ENCODE measurements around the gene CASR.

Gene CASR

DNA sequence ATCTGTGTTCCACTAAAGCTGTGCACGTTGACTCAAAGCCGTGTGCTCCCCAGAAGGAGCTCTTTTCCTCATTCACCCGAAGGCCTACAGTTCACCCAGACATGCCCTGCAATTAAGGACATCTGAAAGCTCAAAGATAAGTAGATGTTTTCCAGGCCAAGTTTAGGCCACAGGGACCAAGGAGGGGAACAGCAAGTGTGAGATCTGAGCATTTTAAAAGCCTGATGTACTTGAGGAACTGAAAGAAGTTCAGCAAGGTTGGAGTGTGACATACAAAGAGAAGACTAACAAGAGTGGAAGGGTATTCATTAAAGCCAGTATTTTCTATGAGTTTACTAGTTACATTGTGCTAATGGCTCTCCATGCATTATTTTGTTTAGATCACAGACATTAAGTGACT, 68.0 kb downstream of the CASR start:
- Histone ChIP-seq H2AFZ (ENCODE audit: low read depth, low read length) (no peak overlapping the region), H3K27me3 (ENCODE audit: insufficient read depth, low read length) (peaks cover 8% of the 10 kb centered on the region), H3K4me1 (ENCODE audit: insufficient read depth, low read length) (no peaks in the 10 kb centered on the region), H3K9me3 (ENCODE audit: low read length) (no peaks in the 10 kb centered on the region), H3K36me3 (ENCODE audit: insufficient read depth, low read length) (no peaks in the 10 kb centered on the region), H3K4me3 (ENCODE audit: low read length) (no peak overlapping the region)

DNA sequence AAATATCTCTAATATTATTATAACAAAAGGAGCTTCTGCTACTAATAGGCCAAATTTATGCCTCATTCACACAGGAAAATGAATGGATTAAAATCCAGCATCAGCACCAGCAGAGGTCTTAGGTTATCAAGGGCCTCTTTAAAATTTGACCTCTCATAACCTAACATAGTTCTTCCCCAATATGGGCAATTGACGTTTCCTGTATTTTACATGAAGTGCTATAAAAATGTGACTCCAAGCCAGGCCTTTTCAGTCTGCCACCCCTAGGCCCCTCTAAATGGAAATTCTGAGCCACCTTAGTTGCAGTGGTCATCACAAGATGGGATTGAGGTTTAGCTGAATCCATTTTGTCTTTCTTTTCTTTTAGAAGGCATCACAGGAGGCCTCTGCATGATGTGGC, 70.1 kb downstream of the CASR start:
- Histone ChIP-seq H2AFZ (ENCODE audit: low read depth, low read length) (no peak overlapping the region), H3K4me1 (ENCODE audit: insufficient read depth, low read length) (peaks cover under 1% of the 10 kb centered on the region), H3K36me3 (ENCODE audit: insufficient read depth, low read length) (no peaks in the 10 kb centered on the region), H3K4me3 (ENCODE audit: low read length) (no peak overlapping the region), H3K9me3 (ENCODE audit: low read length) (no peaks in the 10 kb centered on the region), H3K27me3 (ENCODE audit: insufficient read depth, low read length) (peaks cover 8% of the 10 kb centered on the region)

GRCh38 chr3:122255757-122256439, 72.4 kb downstream of the CASR start:
- Histone ChIP-seq H2AFZ (ENCODE audit: low read depth, low read length) (no peak overlapping the region), H3K9me3 (ENCODE audit: low read length) (no peaks in the 10 kb centered on the region), H3K4me1 (ENCODE audit: insufficient read depth, low read length) (peaks cover 7% of the 10 kb centered on the region), H3K4me3 (ENCODE audit: low read length) (no peak overlapping the region), H3K27me3 (ENCODE audit: insufficient read depth, low read length) (peaks cover 5% of the 10 kb centered on the region), H3K36me3 (ENCODE audit: insufficient read depth, low read length) (no peaks in the 10 kb centered on the region)

- Histone ChIP-seq H2AFZ (ENCODE audit: low read depth, low read length) (no peak overlapping the region), H3K36me3 (ENCODE audit: insufficient read depth, low read length) (no peaks in the 10 kb centered on the region), H3K4me3 (ENCODE audit: low read length) (no peak overlapping the region), H3K9me3 (ENCODE audit: low read length) (no peaks in the 10 kb centered on the region), H3K4me1 (ENCODE audit: insufficient read depth, low read length) (peaks cover 7% of the 10 kb centered on the region), H3K27me3 (ENCODE audit: insufficient read depth, low read length) (peaks cover 2% of the 10 kb centered on the region)
Observed at GRCh38 chr3:122257644-122258364, 74.3 kb downstream of the CASR start.

GRCh38 chr3:122258757-122259371, 75.4 kb downstream of the CASR start:
- Histone ChIP-seq H3K36me3 (ENCODE audit: insufficient read depth, low read length) (no peaks in the 10 kb centered on the region), H3K9me3 (ENCODE audit: low read length) (no peaks in the 10 kb centered on the region), H3K27me3 (ENCODE audit: insufficient read depth, low read length) (peaks cover 2% of the 10 kb centered on the region), H3K4me3 (ENCODE audit: low read length) (no peak overlapping the region), H2AFZ (ENCODE audit: low read depth, low read length) (peak overlapping the region; percentile 66), H3K4me1 (ENCODE audit: insufficient read depth, low read length) (peaks cover 9% of the 10 kb centered on the region)

- no peaks in the 10 kb centered on the region for H3K36me3 ChIP-seq (ENCODE audit: insufficient read depth, low read length)
- H3K27me3 ChIP-seq (ENCODE audit: insufficient read depth, low read length) = peaks cover 2% of the 10 kb centered on the region
- no peak overlapping the region for H3K4me3 ChIP-seq (ENCODE audit: low read length)
- H3K4me1 ChIP-seq (ENCODE audit: insufficient read depth, low read length) = peaks cover 9% of the 10 kb centered on the region
- H2AFZ ChIP-seq (ENCODE audit: low read depth, low read length) = no peak overlapping the region
- no peaks in the 10 kb centered on the region for H3K9me3 ChIP-seq (ENCODE audit: low read length)
Observed at GRCh38 chr3:122260206-122260605, 76.7 kb downstream of the CASR start.

DNA sequence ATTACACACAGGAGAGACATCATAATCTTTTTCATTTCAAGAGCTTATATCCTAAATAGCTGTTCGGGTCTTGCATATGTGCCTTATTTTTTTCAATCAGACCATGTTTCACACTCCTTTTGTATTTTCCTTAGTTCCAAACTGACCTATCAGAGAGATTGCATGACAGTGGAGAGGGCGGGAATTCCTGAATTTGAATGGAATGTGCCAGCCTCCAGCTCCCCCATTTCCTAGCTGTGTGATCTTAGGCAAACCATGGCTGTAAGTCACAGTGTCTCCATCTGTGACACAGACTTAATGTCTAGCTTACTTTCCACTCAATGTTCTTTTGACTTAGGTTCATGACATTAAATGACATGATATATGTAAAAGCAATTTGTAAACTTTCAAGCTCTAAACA, 79.6 kb downstream of the CASR start:
- no peak overlapping the region for H2AFZ ChIP-seq (ENCODE audit: low read depth, low read length)
- peaks cover 9% of the 10 kb centered on the region for H3K4me1 ChIP-seq (ENCODE audit: insufficient read depth, low read length)
- H3K9me3 ChIP-seq (ENCODE audit: low read length) = no peaks in the 10 kb centered on the region
- peaks cover 2% of the 10 kb centered on the region for H3K27me3 ChIP-seq (ENCODE audit: insufficient read depth, low read length)
- H3K36me3 ChIP-seq (ENCODE audit: insufficient read depth, low read length) = no peaks in the 10 kb centered on the region
- H3K4me3 ChIP-seq (ENCODE audit: low read length) = no peak overlapping the region

GRCh38 chr3:122263974-122264588, 80.6 kb downstream of the CASR start:
- H3K4me1 ChIP-seq (ENCODE audit: insufficient read depth, low read length) = peaks cover 4% of the 10 kb centered on the region
- H3K27me3 ChIP-seq (ENCODE audit: insufficient read depth, low read length) = peaks cover 2% of the 10 kb centered on the region

GRCh38 chr3:122265957-122266356, 82.5 kb downstream of the CASR start:
- H3K36me3 ChIP-seq (ENCODE audit: insufficient read depth, low read length) = no peaks in the 10 kb centered on the region
- no peak overlapping the region for H2AFZ ChIP-seq (ENCODE audit: low read depth, low read length)
- H3K27me3 ChIP-seq (ENCODE audit: insufficient read depth, low read length) = no peaks in the 10 kb centered on the region
- no peaks in the 10 kb centered on the region for H3K9me3 ChIP-seq (ENCODE audit: low read length)
- peaks cover 3% of the 10 kb centered on the region for H3K4me1 ChIP-seq (ENCODE audit: insufficient read depth, low read length)
- H3K4me3 ChIP-seq (ENCODE audit: low read length) = no peak overlapping the region

More at GRCh38 chr3:122263974-122264588, 80.6 kb downstream of the CASR start:
- Histone ChIP-seq H3K9me3 (ENCODE audit: low read length) (no peaks in the 10 kb centered on the region), H3K4me3 (ENCODE audit: low read length) (no peak overlapping the region), H2AFZ (ENCODE audit: low read depth, low read length) (no peak overlapping the region), H3K36me3 (ENCODE audit: insufficient read depth, low read length) (no peaks in the 10 kb centered on the region)

- no peak overlapping the region for H2AFZ ChIP-seq (ENCODE audit: low read depth, low read length)
- no peak overlapping the region for H3K4me3 ChIP-seq (ENCODE audit: low read length)
- no peaks in the 10 kb centered on the region for H3K36me3 ChIP-seq (ENCODE audit: insufficient read depth, low read length)
- H3K4me1 ChIP-seq (ENCODE audit: insufficient read depth, low read length) = no peaks in the 10 kb centered on the region
- H3K9me3 ChIP-seq (ENCODE audit: low read length) = no peaks in the 10 kb centered on the region
- H3K27me3 ChIP-seq (ENCODE audit: insufficient read depth, low read length) = no peaks in the 10 kb centered on the region
Observed at GRCh38 chr3:122268257-122269024, 85.0 kb downstream of the CASR start.

DNA sequence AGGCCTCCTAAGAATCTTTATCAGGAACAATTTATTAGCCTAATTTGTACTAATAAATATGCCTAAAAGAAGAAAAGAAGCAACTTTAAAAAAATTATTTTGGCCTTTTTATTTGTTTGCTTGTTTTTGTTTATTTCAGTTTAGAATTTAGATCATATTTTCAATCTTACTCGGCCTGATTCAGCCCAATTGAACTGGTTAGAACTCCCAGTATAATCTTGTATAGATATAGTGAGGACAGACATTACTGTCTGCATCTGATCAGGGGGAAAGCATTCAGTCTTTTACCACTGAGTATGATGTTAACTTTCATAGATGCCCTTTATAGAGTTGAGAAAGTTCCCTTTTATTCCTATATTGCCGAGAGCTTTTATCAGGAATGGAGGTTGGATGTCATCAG, 85.6 kb downstream of the CASR start:
- H3K4me3 ChIP-seq (ENCODE audit: low read length) = no peak overlapping the region

GRCh38 chr3:122271246-122271898, 87.9 kb downstream of the CASR start:
- H3K9me3 ChIP-seq (ENCODE audit: low read length) = no peaks in the 10 kb centered on the region
- H3K36me3 ChIP-seq (ENCODE audit: insufficient read depth, low read length) = no peaks in the 10 kb centered on the region
- no peak overlapping the region for H2AFZ ChIP-seq (ENCODE audit: low read depth, low read length)
- H3K4me1 ChIP-seq (ENCODE audit: insufficient read depth, low read length) = no peaks in the 10 kb centered on the region
- peaks cover 3% of the 10 kb centered on the region for H3K27me3 ChIP-seq (ENCODE audit: insufficient read depth, low read length)
- H3K4me3 ChIP-seq (ENCODE audit: low read length) = no peak overlapping the region

More for the DNA sequence above, 85.6 kb downstream of the CASR start:
- H3K9me3 ChIP-seq (ENCODE audit: low read length) = no peaks in the 10 kb centered on the region
- no peaks in the 10 kb centered on the region for H3K4me1 ChIP-seq (ENCODE audit: insufficient read depth, low read length)
- no peaks in the 10 kb centered on the region for H3K27me3 ChIP-seq (ENCODE audit: insufficient read depth, low read length)
- H3K36me3 ChIP-seq (ENCODE audit: insufficient read depth, low read length) = no peaks in the 10 kb centered on the region
- no peak overlapping the region for H2AFZ ChIP-seq (ENCODE audit: low read depth, low read length)
